GM21367 (cell line): ENCODE measurements around the gene LZTR1.
"Not testable (repeated sequence)": the region's sequence is repeated elsewhere in the genome, so short reads cannot be mapped to it uniquely, and the experiment has no call there.

ENCODE experiments used
- ATAC-seq: cut with Tn5 transposase; IDR thresholded peaks from one replicate; pipeline ENCODE4 v1.9.1; 2021; ENCODE audit not compliant: unreplicated experiment

Gene LZTR1

DNA sequence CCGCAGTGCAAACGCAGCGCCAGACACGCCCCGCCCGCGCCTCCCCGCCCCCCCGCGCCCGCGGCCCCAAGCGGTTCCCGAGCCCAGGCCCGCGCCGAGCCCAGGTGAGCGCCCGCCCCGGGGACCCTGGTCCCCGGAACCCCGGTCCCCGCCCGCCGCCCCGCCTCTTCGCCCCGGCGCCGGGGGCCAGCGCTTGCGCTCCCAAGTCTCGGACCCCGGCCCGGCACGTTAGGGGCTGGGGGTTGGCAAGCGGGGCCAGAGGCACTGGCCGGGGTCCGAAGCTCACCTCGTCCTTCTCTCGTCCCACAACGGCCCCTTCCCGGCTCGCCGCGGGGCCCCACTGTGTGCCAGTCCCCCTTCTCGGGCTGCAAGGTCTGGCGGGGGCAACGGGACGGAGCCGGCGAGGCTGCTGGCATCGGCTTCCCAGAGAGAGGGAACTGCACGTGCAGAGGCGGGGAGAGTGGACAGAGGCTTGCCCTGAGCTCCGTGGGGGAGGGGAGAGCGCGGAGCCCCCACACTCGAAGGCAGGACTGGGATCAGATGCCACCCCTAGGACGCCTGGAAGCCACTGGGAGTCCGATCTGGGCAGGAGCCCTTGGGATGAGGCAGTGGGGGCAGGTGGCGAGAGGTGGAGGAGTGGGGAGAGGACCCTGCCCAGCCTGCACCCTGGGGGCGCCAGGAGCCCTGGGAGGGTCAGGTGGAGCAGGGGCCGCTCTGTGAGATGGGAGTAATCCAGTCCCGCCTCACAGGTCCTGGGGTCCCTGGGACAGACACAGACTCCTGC is 16.8 kb upstream of the LZTR1 start:
- ATAC-seq, result no peak

DNA sequence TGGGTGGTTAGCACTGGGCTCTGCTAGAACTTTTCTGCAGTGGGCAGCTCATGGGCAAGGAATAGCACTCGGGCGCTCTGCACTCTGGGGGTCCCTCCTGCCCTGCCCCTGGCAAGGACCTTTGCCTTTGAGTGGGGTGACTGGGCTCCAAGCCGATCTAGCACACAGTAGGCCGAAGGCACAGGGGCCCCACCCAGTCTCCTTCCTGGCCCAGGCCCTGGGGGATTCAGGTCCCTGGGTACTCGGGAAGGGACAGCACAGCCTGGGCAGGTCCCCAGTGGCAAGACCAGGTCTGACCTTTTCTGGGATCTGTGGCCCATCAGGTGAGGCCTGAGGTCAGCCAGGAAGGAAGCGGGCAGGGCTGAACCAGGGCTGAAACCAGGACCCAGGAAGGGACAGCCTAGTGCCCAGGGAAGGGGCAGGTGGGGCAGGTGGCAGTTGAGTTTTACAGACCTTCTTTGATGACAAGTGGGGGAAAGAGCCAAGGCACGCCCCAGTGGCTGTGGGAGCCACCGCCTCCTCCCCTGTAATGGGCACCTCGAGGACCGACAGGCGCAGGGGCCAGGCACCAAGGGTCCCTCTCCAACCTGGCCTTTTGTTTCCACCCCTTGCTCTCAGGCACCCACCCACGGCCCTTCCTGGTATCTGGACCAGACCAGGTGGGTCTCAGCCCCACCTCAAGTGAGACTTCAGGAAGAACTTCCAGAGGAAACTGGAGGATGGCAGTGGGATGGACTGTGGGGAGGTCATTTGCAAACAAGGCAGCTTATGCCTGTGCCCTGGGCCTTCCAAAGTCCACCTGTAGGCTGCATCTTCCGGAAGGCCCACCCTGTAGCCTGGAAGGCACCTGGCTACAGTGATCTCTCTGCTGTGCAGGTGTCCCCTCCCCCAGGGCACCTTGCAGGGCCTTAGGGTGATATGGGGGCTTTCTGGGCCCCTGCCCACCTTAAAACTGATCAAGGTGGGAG is 15.9 kb upstream of the LZTR1 start:
- ATAC-seq, result no peak

DNA sequence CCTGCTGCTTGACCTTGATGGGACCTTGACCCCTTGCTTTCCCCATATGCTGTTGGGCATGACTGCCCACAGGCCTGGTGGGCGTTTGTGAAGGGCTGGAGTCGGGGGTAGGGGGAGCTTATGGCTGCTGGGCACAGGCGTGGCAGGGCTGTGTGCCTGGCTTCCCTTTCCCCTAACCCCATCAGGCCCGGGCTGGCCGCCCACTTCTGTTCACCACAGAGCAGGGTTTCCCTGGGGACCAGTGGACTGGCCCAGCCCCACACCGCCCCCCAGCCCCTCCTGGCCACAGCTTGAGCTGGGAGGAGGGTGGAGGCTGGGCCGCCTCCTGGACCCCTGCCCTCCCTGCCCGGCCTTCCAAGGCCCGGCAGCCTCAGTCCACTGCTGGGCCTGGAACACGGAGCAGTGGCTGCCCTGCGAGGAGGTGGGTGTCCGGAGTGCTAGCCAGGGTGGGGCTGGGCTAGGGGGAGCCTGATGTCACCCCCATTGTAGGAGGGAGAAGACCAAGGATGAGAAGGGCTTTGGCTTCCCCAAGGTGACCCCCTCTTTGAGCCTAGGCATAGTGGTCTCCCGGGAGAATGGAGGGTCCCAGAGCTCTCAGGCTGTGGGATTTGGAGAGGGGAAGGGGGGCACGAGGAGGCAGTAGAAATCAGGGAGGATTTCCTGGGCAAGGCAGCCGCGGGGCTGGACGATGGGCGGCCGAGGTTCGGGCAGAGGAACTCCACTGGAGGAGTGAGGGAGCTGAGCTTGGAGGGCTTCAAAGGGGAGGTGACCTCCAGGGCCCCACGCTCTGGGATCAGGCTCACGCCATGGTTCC is 15.0 kb upstream of the LZTR1 start, which contains the start of gene AIFM3:
AIFM3 (plus strand) TSS at position 373 of the 814 bp plus-strand sequence. CDS start 690 bp downstream, outside the sequence.
- no peak for ATAC-seq

DNA sequence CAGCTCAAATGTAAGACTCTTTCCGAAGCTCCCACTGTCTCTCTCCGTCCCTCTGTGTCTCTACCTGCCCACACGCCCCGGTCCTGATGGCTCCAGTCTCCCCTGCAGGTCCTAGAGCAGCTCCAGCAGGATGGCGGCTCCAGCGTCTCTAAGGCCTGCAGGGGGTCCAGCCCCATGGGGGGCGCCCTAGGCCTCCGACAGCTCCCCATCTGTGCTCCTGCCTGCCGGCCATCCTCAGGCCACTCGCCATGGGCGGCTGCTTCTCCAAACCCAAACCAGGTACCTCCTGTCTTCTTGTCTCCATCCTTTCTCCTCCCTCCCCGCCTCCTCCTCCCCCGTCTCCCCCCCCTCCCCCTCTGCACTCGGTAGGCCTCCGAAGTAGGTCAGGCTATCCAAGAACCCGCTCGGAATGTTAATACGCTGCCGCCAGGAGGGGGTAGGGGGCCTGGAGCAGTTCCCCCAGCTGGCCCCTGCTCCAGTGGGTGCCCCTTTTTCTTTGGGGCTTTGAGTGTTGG is 14.3 kb upstream of the LZTR1 start:
- no peak for ATAC-seq

DNA sequence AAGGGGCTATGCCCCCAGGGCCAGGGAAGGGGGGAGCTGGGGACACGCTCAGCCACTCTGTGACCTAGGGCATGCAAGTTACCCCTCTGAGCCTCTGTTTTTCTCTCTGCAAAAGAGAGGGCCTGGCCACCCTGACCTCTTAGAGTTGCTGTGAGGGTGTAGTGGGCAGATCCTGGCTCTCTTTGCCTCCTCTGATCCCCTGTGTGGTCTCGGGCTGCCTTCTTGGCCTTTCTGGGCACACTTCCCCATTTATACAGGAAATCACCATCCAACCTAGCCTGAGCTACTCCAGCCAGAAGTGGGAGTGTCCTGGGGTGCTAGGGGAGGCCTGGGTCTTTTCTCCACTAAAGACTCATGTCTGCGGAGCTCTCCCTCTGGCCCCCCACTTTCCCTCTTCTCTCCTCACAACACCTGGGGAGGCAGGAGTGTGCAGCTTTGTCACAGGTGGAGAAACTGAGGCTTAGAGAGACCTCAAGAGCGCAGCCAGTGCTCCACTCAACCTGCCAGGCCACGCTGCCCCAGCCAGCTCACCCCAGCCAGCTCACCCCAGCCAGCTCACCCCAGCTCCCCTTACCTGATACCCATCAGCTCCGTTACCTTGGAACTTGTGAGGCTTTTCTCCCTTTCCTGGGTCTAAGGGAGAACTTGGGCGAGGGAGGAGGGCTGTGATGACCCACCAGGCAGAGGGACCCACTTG is 13.7 kb upstream of the LZTR1 start:
- ATAC-seq, result no peak

DNA sequence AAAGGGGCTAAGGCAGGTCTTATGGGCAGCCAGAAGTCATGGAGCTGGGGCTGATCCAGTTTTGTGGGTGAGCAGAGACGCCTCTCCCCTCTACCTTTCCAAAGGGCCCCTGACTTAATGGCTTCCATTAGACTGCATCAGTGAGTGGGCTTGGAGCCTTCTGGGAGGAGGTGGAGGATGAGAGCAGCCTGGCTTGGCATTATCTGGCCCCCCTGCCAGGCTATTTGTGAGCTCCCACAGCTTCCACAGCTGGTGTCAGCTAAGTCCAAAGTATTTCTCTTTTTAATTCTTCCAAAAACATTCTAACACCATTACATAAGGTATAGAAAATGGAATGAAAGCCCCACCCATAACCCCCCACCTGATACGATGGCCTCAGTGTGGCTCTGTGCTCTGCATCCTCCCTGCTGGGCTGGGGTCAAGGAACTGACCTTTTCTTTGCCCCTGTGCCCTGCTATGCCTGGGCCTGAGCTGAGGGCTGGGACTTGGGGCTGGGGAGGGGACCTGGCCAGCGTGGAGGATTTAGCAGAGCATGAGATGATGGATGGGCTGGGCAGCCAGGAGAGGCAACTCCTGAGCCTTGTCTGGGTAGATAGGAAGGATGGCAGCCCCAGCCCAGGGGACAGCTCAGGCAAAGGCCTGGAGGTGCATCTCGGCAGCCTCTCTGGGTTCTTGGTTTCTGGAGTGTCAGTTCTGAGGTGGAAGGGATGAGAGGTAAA is 11.0 kb upstream of the LZTR1 start:
- ATAC-seq, result no peak

DNA sequence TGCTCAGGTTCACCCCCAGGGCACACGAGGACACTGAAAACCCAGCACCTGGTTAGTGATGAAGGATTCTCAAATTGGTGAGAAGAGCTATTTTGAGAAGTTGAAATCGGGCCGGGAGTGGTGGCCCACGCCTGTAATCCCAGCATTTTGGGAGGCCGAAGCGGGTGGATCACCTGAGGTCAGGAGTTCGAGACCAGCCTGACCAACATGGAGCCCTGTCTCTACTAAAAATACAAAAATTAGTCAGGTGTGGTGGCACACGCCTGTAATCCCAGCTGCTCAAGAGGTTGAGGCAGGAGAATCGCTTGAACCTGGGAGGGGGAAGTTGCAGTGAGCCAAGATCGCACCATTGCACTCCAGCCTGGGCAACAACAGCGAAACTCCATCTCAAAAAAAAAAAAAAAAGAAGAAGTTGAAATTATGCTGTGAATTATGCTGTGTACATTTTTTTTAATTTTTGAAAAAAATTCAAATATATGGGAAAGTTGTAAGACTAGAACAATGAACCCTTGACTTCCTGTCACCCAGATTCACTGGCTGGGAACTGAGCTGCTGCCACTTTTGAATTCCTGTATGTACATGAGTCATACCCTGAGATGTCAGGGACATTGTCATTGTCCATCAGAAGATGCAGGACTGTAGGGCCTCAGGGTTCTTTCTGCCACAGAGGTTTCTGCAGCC is 9.9 kb upstream of the LZTR1 start:
- not testable (repeated sequence) for ATAC-seq

DNA sequence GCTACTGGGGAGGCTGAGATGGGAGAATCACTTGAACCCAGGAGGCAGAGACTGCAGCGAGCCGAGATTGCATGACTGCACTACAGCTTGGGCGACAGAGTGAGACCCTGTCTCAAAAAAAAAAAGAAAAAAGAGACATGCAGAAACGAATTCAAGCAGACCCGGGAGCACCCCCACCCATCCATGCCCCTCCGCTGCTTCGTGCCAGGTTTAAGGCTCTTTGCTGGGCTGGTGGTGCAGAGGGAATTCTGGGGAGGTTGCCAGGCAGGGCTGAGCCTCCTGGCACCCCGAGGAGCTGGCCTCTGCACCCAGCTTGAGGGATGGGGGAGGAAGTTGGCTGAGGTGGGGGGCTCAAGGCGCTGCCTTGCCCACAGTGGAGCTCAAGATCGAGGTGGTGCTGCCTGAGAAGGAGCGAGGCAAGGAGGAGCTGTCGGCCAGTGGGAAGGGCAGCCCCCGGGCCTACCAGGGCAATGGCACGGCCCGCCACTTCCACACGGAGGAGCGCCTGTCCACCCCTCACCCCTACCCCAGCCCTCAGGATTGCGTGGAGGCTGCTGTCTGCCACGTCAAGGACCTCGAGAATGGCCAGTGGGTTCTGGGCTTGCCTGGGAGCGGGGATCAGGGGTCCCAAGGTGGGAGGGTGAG is 9.0 kb upstream of the LZTR1 start:
- ATAC-seq, result no peak

DNA sequence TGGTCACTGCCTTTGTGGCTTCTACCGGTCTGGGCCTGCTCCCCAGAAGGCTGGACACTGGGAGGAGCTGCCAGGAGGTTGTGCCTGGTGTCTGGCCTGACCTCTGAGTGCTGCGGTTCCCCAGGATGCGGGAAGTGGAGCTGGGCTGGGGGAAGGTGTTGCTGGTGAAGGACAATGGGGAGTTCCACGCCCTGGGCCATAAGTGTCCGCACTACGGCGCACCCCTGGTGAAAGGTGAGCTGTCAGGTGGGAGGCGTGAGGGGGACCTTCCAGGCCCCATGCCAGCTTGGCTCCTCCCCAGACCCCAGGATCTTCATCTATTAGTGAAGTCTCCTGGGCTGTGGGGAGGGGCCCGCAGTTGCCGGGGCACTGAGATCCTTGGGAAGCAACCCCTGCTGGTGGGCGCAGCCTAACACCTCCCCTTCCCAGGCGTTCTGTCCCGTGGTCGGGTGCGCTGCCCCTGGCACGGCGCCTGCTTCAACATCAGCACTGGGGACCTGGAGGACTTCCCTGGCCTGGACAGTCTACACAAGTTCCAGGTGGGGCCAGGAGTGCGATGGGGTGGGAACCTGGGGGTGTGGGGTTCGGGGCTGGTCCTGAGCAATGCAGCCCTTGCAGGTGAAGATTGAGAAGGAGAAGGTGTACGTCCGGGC is 8.3 kb upstream of the LZTR1 start:
- no peak for ATAC-seq

DNA sequence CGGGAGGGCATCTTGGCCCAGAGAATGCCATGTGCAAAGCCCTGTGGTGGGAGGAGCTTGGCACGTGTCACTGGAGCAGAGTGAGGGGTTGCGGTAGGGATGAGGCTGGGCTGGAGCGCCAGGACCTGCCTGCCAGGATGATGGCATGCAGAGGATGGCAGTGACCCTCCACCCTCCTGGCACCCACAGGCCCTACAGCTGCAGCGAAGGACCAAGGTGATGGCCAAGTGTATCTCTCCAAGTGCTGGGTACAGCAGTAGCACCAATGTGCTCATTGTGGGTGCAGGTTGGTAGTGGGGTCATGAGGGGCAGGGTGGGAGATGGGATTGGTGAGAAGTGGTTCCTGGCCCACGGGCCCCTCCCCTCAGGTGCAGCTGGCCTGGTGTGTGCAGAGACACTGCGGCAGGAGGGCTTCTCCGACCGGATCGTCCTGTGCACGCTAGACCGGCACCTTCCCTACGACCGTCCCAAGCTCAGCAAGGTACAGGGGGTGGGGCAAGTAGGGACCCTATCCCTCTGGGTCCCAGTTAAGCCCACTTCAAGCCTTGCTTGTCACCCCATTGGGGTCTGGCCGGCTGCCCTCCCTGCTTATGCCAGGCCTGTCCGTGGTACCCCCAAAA is 7.7 kb upstream of the LZTR1 start:
- ATAC-seq, result no peak

DNA sequence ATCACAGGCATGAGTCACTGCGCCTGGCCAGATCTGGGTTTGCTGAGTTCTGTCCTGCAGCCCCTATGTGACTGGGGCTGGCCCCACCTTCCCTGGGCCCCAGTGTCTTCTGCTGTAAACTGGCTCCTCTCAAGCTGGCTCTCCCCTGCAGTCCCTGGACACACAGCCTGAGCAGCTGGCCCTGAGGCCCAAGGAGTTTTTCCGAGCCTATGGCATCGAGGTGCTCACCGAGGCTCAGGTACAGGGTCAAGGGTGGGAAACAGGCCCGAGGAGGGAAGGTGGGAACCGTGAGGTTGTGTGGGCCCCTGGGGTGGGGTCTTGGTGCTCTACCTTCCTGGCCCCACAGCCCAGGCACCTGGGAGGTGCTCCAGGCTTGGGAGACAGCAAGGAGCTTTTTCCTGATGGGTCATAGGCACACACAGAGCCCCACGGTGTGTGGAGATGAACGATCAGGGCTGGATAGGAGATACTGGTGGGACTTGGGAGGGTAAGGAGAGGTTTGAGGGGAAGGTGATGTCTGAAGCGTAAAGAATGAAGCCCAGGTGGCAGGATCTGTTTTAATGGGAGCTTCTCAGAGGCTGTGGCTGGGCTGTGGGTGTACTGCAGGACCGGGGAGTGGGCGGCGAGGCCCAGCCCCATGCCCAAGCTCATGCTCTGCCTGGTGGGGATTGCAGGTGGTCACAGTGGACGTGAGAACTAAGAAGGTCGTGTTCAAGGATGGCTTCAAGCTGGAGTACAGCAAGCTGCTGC is 6.4 kb upstream of the LZTR1 start:
- ATAC-seq, result no peak

DNA sequence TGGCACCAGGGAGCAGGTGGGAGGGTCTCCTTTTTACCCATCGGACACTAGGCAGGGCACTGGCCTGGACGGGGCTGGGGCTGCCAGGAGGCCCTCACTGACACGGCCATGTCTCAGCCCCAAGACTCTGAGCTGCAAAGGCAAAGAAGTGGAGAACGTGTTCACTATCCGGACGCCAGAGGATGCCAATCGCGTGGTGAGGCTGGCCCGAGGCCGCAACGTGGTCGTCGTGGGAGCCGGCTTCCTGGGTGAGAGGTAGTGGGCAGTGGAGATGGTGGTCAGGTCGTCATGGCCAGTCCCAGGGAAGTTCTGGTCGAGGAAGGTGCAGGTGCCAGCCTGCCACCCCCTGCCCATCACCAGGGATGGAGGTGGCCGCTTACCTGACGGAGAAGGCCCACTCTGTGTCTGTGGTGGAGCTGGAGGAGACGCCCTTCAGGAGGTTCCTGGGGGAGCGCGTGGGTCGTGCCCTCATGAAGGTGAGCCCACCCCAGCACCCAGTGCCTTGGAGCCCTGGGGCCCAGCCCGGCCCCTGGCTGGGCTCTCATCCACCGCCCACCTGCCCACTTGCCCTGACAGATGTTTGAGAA is 5.7 kb upstream of the LZTR1 start:
- no peak for ATAC-seq

DNA sequence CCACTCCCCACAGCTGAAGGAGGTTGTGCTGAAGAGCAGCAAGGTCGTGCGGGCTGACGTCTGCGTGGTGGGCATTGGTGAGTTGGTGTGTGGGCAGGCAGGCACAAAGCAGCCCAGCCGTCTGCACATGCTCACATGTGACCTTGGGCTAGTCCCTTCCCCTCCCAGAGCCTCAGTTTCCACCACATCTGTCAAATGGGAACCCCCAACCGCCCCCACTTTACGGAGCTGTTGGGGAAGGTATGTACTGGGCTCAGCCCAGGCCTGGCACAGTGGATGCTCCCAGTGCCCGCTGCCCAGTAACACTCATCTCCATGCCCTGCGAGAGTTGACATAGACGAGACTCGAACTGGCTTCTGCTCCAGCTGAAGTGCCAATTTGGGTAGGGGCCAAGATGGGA is 5.1 kb upstream of the LZTR1 start:
- ATAC-seq, result no peak

DNA sequence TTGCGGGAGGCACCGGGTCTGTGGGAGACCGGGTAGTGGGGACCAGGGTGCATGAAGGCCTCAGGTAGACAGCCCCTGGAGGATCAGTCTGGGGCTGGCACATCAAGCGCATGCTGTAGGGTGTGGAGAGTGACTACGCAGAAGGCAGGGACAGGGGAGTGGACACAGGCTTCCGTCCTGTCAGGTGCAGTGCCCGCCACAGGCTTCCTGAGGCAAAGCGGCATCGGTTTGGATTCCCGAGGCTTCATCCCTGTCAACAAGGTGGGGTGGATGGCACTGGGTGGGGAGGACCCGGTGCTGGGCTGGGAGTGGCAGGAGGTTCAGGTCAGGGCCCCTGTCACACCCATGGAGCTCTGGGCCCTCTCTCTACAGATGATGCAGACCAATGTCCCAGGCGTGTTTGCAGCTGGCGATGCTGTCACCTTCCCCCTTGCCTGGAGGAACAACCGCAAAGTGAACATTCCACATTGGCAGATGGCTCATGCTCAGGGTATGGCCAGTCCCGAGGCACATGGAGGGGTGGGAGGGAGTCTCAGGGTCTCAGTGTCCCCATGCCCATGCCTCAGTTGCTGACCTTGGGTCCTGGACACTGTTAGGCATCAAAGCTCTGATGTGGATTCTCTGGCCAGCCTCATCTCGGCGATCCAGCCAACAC is 4.5 kb upstream of the LZTR1 start:
- ATAC-seq, result no peak

DNA sequence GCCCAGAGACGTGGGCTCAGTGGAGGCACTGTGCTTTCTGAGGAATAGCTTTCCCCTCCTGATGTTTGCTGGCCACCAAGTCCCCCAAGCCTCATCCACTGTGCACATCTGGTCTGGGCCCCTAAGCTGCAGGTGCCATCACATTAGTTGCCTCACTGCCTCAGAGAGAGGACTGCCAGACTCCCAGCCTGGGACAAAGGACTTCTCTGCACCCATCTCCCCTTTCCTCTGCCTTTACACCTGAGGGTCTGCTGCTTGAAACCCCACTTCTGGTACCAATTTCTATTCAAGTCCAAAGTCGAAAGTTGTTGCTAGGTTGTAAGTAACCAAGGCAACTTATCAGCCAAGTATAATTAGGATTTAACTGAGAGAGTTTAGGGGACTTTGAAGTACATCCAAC is 3.7 kb upstream of the LZTR1 start:
- ATAC-seq, result no peak

DNA sequence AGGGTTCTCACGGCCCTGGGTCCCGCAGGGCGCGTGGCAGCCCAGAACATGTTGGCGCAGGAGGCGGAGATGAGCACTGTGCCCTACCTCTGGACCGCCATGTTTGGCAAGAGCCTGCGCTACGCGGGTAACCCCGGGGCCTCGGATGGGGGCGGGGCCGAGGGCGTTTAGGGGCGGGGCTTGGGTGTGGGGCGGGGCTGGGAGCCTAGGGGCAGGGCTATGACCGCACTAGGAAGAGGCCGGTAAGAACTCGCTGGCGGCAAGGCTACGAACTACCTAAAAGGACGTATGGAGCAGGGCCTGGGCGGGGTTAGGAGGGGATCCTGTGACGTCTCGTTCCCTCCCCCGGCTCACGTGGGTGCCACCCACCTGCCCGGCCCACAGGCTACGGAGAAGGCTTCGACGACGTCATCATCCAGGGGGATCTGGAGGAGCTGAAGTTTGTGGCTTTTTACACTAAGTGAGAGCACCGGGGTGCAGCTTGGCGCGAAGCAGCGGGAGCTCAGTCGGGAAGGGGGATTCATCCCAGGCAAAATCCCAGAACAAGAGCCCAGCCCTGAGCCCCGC is 2.8 kb upstream of the LZTR1 start:
- ATAC-seq, result no peak
